ENCODE measurements around the gene LIAS.
"Not testable (repeated sequence)": the region's sequence is repeated elsewhere in the genome, so short reads cannot be mapped to it uniquely, and the experiment has no call there.

Gene LIAS

GRCh38 chr4:39453738-39454137 is 5.1 kb upstream of the LIAS start:
- no peak for DNase-seq

- no peak for DNase-seq
Measured at GRCh38 chr4:39455486-39455885, 3.4 kb upstream of the LIAS start.

- DNase-seq, result no peak
Measured at GRCh38 chr4:39456946-39457763, 1.7 kb upstream of the LIAS start.

DNA sequence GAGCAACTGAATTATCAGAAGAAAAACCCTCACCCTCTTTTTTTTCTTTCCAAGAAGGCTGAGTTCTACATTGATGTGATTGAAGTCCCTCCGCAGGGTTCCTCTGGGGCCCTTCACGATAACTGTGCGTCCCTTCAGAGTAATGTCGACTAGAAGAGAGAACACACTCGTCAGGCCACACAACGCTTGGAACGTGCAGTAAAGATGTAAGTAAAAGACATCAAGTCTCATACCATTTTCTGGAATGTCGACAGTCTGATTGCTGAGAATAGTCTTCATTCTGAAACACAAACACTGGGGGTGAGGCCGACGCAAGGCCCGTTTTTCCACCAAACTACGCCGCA is 723 bp upstream of the LIAS start:
- not testable (repeated sequence) for DNase-seq

GRCh38 chr4:39464886-39465501 is 6.1 kb downstream of the LIAS start:
- DNase-seq, result no peak

DNA sequence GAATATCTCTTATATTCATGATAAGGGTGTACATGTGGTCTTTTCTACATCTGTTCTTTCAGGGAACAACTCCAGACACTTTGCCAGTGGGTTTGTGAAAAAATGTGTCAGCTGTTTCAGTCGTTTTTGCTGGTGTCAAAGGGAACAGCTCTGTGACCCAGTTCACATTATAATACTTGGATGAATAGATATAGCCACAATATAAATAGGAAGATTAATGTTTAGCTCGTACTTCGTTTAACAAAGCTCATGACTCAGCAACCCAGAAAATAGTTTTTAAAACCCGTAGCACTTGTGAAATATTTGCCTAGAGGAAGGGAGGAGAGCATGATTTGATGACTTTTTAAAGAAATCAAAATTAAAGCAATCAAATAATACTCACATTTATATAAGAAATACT is 7.9 kb downstream of the LIAS start:
- DNase-seq, result no peak

DNA sequence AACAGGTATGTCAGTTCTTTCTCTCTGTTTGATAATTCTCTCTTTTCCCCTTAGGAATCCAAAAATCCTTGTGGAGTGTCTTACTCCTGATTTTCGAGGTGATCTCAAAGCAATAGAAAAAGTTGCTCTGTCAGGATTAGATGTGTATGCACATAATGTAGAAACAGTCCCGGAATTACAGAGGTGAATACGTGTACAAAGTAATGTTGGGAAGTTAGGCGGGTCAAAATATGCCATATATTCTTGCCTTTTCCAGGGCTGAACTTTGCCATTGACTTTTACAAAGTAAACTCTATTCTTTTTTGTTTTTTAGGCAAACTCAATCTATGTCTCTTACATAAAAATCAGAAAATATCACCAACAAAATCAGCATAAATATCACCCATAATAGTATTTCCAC is 8.6 kb downstream of the LIAS start:
- DNase-seq, result no peak

DNA sequence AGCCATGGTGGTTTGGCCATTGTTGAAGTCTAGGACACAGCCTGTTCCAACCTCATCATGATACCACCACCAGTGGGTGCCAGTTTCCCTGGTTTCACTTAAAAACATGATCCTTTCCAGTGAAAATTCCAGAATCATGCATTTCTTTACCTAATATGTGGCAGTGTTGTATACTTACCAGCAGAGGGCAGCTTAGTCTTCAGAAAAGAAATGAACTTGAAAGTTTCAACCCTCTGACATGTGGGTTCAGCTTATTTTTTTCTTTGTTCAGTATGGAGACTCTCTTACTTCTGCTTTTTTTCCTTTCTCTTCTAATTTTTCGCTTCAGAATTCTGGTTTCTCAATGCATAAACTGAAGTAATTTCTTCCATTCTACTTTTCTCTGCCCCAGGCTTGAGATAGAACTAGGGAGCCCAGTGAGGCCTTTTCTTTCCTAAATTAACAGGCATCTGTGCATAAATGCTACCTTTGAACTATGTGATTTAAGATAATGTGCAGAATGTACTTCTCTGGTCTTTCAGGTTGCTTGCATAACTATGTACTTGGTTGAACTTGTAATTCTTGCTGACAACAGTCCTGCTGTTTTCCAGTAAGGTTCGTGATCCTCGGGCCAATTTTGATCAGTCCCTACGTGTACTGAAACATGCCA is 10.7 kb downstream of the LIAS start:
- no peak for DNase-seq

DNA sequence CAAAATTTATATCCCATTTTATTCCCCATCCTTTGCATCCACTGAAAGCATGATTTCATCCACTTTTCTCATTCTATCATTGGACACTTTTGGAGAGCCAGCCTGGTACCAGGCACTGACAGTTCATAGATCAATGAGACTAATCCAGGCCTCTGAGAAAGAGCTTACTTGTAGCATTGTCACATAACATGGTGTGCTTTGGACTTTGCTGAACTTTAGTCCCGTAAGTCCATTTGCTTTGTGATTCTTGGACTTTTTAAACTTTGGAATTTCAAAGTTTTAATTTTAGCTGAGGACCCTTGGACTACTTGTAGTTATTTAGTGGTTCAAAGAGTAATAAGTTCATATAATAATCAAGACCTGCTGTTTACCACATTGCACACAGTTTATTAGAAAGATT is 11.5 kb downstream of the LIAS start:
- DNase-seq, result no peak

GRCh38 chr4:39472396-39472795 is 13.5 kb downstream of the LIAS start:
- DNase-seq, result no peak

GRCh38 chr4:39476187-39476895 is 17.5 kb downstream of the LIAS start:
- no peak for DNase-seq

GRCh38 chr4:39480251-39480650 is 21.4 kb downstream of the LIAS start:
- no peak for DNase-seq

- no peak for DNase-seq
Measured at GRCh38 chr4:39480902-39481695, 22.2 kb downstream of the LIAS start.

DNA sequence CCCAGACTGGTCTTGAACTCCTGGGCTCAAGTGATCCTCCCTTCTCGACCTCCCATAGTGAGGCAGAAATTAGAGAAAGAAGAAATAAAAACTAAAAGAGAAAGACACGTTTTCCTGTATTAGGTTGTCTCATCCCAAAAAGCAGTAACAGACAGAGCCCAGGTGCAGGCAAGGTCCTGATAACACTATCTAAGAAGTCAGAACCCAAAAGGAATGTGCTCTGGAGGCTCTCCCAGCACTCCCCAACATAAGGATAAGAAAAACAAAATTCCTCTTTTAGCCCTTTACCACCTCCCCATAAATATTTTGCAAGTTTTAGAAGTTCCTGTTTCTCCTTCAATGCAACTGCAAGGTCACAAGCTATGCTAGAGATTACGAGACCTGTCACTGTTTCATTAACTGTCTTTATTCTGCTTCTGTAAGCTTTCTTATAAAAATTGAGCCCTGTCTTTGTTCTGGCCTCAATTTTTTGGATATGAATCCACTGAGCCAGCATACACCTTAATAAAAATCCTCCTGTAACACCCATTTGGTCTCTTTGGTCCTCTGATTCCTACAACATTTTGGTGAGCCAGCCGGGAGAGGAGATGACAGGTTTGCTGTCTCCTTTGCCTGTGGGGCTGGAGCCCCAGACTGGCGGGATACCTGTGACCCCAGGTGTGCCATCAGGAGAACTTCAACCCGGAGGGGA is 25.9 kb downstream of the LIAS start:
- DNase-seq, result no peak

DNA sequence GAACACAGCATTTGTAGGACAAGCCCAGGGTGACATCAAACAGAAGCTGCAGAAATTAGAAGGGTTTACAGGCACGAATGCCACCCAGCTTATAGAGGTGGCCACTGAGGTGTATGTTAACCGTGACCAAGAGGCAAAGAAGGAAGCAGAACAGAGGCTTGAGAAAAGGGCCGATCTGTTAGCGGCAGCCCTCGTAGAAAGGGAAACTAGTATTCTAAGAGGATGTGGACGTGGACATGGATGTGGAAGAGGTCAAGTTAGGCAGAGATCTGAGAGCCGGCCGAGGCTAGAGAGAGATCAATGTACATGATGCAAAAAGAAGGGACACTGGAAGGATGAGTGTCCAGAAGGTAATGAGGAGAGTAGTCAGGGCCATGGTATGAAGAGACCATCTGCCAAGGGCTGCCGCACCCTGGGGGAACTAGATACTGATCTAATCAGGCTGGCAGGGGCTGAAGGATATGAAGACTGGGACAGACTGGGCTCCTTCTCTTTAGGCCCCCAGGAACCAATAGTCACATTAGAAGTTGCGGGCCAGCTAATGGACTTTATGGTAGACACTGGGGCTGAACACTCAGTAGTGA is 27.5 kb downstream of the LIAS start:
- no peak for DNase-seq

GRCh38 chr4:39490322-39490721 is 31.5 kb downstream of the LIAS start:
- DNase-seq, result no peak

DNA sequence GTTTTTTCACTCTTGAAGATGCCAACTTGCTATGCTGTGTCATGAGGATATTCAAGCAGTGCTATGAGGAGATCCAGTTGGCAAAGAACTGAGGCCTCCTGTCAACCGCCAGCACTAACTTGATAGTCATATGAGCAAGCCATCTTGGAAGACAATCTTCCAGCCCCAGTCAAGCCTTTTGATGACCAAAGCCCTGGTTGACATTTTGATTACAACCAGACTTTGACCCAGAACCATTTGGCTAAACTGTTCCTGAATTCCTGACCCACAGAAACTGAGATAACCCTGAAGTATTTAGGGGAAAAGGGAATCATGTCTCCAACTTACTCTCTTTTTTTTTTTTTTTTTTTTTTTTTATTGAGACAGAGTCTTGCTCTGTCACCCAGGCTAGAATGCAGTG is 35.5 kb downstream of the LIAS start:
- DNase-seq, result no peak

- DNase-seq, result no peak
Measured at GRCh38 chr4:39495446-39496213, 36.8 kb downstream of the LIAS start.

GRCh38 chr4:39497909-39498726 is 39.3 kb downstream of the LIAS start:
- no peak for DNase-seq

GRCh38 chr4:39498727-39499020 is 39.8 kb downstream of the LIAS start:
- DNase-seq, result no peak
